HepG2 (cell line): ENCODE data around the gene TAF1B. TPM values are rescaled to one million over a fixed set of nuclear protein-coding genes. Genes with fewer than 3 reads are reported as not detected.
"Not testable (repeated sequence)": the region's sequence is repeated elsewhere in the genome, so short reads cannot be mapped to it uniquely, and the experiment has no call there.

ENCODE experiments used
- ATAC-seq: fragments of 200-7000 bp; cut with Tn5 transposase; 3 replicates; pipeline ENCODE4 v1.9.1; 2020; ENCODE audit warnings: mild to moderate bottlenecking, moderate library complexity
- BruUV-seq: library from RNA; stranded (reverse); fragments of 400-500 nt; replicated peaks from 2 replicates; lab custom pipeline; 2021; lab: Mats Ljungman, UMichigan
- CTCF ChIA-PET: fragments of 300-600 bp; formaldehyde crosslinking; extraction: SDS; loops from one replicate; lab custom pipeline; 2021; ENCODE audit warnings: low total read pairs, inconsistent platforms, low intra/inter-chr PET ratio; lab: Yijun Ruan, JAX
- POLR2A ChIA-PET: fragments of 350-600 bp; sonication (Branson Sonifier 250); formaldehyde crosslinking; loops from one replicate; lab custom pipeline; 2020; ENCODE audit warnings: antibody characterized with exemption, inconsistent platforms; lab: Yijun Ruan, JAX
- DNase-seq: peaks from one replicate; pipeline ENCODE4 v3.0.0-alpha.2; 2015; ENCODE audit warnings: low spot score
- FAIRE-seq: peaks from 3 replicates; lab custom pipeline; 2011; peaks lifted over from hg19 to GRCh38; lab: Jason Lieb, UNC
- H2AFZ ChIP-seq: one replicate; pipeline ENCODE4 v1.6.1; 2011; ENCODE audit warnings: low read length, inconsistent platforms
- H3K27ac ChIP-seq: fragments of 300-600 bp; 3 replicates; pipeline ENCODE4 v1.8.0; 2011; ENCODE audit warnings: mixed run types, mild to moderate bottlenecking, mixed read lengths, low read length, inconsistent platforms; ENCODE audit not compliant: insufficient read depth; ENCODE audit errors: extremely low read length
- H3K27me3 ChIP-seq, 2 experiments: fragments of 200-600 bp in 1 of 2; 2 replicates in 1 of 2; 3 replicates in 1 of 2; pipeline versions ENCODE4 v1.6.0 to v1.8.0; 2011; ENCODE audit warnings: low read length in 2 of 2, mild to moderate bottlenecking in 2 of 2, moderate library complexity in 2 of 2, inconsistent platforms in 1 of 2; ENCODE audit not compliant: insufficient read depth in 2 of 2, control insufficient read depth in 1 of 2
- H3K36me3 ChIP-seq, 2 experiments: fragments of 200-600 bp in 1 of 2; replicated peaks in 1 of 2; 2 replicates in 1 of 2; 3 replicates in 1 of 2; pipeline versions ENCODE4 v1.5.1 to v1.8.0; 2011; ENCODE audit warnings: low read length in 2 of 2, inconsistent platforms in 1 of 2; ENCODE audit not compliant: insufficient read depth in 2 of 2, control insufficient read depth in 1 of 2
- H3K4me1 ChIP-seq: 2 replicates; pipeline ENCODE4 v1.5.1; 2012; ENCODE audit warnings: low read length, inconsistent platforms; ENCODE audit not compliant: insufficient read depth
- H3K4me2 ChIP-seq: 2 replicates; pipeline ENCODE4 v1.6.0; 2011; ENCODE audit warnings: low read depth, low read length, inconsistent platforms
- H3K4me3 ChIP-seq, 3 experiments: fragments of 200-600 bp in 1 of 3; sonication (generic), shearing (Covaris generic) in 1 of 3; replicated peaks in 1 of 3; 2 replicates each; pipeline ENCODE4 v1.5.1; 2011 to 2016; ENCODE audit warnings: low read length in 3 of 3, inconsistent platforms in 2 of 3, low read depth in 2 of 3, mild to moderate bottlenecking in 2 of 3, control low read depth in 1 of 3, mixed read lengths in 1 of 3; ENCODE audit not compliant: insufficient read depth in 1 of 3
- H3K79me2 ChIP-seq: one replicate; pipeline ENCODE4 v1.6.1; 2011; ENCODE audit warnings: low read length, inconsistent platforms; ENCODE audit not compliant: insufficient read depth
- H3K9ac ChIP-seq: 2 replicates; pipeline ENCODE4 v1.6.0; 2011; ENCODE audit warnings: mild to moderate bottlenecking, low read depth, low read length, inconsistent platforms; ENCODE audit not compliant: insufficient read depth
- H3K9me3 ChIP-seq: 2 replicates; pipeline ENCODE4 v1.5.1; 2012; ENCODE audit warnings: mild to moderate bottlenecking, low read length
- H4K20me1 ChIP-seq: 2 replicates; pipeline ENCODE4 v1.6.0; 2011; ENCODE audit warnings: inconsistent platforms, mild to moderate bottlenecking, low read length, moderate library complexity; ENCODE audit not compliant: insufficient read depth
- ARHGAP35 ChIP-seq: sonication (generic); formaldehyde crosslinking; IDR thresholded peaks from 2 replicates; pipeline ENCODE4 v1.9.0; 2022; ENCODE audit warnings: mild to moderate bottlenecking, inconsistent platforms, moderate library complexity, missing genetic modification reagents, borderline replicate concordance
- ETV5 ChIP-seq: IDR thresholded peaks from 2 replicates; pipeline ENCODE4 v1.6.1; 2018; ENCODE audit warnings: missing biosample characterization, missing genetic modification reagents, inconsistent platforms, borderline replicate concordance
- KLF11 ChIP-seq: IDR thresholded peaks from 2 replicates; pipeline ENCODE4 v1.6.1; 2016; ENCODE audit warnings: missing compliant biosample characterization
- PHF8 ChIP-seq: sonication (generic); formaldehyde crosslinking; IDR thresholded peaks from 2 replicates; pipeline ENCODE4 v1.5.0; 2020; ENCODE audit warnings: missing genetic modification reagents
- RBM22 ChIP-seq: fragments of 200-400 bp; formaldehyde crosslinking; optimal IDR thresholded peaks from 2 replicates; pipeline ENCODE3; 2017; ENCODE audit warnings: mild to moderate bottlenecking, low read length, moderate library complexity
- TAF15 ChIP-seq: fragments of 200-400 bp; formaldehyde crosslinking; IDR thresholded peaks from one replicate; pipeline ENCODE4 v1.6.1; 2018; ENCODE audit warnings: mild to moderate bottlenecking, low read depth, low read length; ENCODE audit not compliant: poor library complexity, severe bottlenecking
- TMF1 ChIP-seq: sonication (generic); formaldehyde crosslinking; IDR thresholded peaks from 2 replicates; pipeline ENCODE4 v1.8.1; 2022; ENCODE audit warnings: low read depth, missing genetic modification reagents
- ZC3H4 ChIP-seq: sonication (generic); formaldehyde crosslinking; IDR thresholded peaks from 2 replicates; pipeline ENCODE4 v1.4.0; 2020; ENCODE audit warnings: missing genetic modification reagents, borderline replicate concordance
- ZNF292 ChIP-seq: sonication (generic); formaldehyde crosslinking; IDR thresholded peaks from 2 replicates; pipeline ENCODE4 v1.8.1; 2022; ENCODE audit warnings: mild to moderate bottlenecking, low read depth, missing genetic modification reagents, borderline replicate concordance
- ZNF558 ChIP-seq: sonication (generic); formaldehyde crosslinking; IDR thresholded peaks from 2 replicates; pipeline ENCODE4 v1.9.0; 2022; ENCODE audit warnings: mild to moderate bottlenecking, missing genetic modification reagents, borderline replicate concordance
- WGBS: methylation state at CpG from one replicate; pipeline ENCODE4 v1.1.6; 2017; ENCODE audit warnings: low lambda C conversion rate; 5-methylcytosine and 5-hydroxymethylcytosine counted together
- in situ Hi-C: cut with HindIII; loops from 2 replicates; pipeline ENCODE4 v1.10.0; 2017; ENCODE audit warnings: low pct_unique_long_range_greater_than_20kb; ENCODE audit not compliant: extremely low pct_ligation_motif_present
- intact Hi-C: fragments of 100-400 bp; cut with micrococcal nuclease; formaldehyde crosslinking; loops from one replicate; pipeline ENCODE4 v1.10.0; 2022; ENCODE audit not compliant: unreplicated experiment
- polyA plus RNA-seq, 8 experiments: library from polyadenylated mRNA; depleted of rRNA in 3 of 8; stranded (reverse) in 7 of 8; unstranded in 1 of 8; fragments of >200 nt; fragmentation: Illumina TruSeq in 4 of 8; extraction: Trizol in 4 of 8; gene quantifications; 2 replicates each; pipeline versions ENCODE4 v1.2.1 to v1.2.3, GENCODE V29; 2011 to 2016; ENCODE audit warnings: low read depth in 4 of 8, missing spikeins in 1 of 8, mixed read lengths in 1 of 8; ENCODE audit not compliant: insufficient read depth in 1 of 8
- total RNA-seq, 5 experiments: library from RNA; depleted of rRNA; stranded (reverse); fragments of >200 nt; fragmentation: Illumina TruSeq; extraction: Trizol; gene quantifications; 2 replicates each; pipeline ENCODE4 v1.2.3, GENCODE V29; 2016; ENCODE audit warnings: low read depth in 1 of 5
- TF ChIP-seq, protein P1 (sequence below): sonication (generic); formaldehyde crosslinking; conservative IDR thresholded peaks from 2 replicates; pipeline ENCODE4 v1.8.0; 2022; ENCODE audit warnings: mild to moderate bottlenecking, moderate library complexity, missing genetic modification reagents
- TF ChIP-seq, protein P2 (sequence below): IDR thresholded peaks from 2 replicates; pipeline ENCODE4 v1.6.1; 2012; ENCODE audit warnings: inconsistent platforms
- TF ChIP-seq, protein P3 (sequence below): sonication (generic); formaldehyde crosslinking; IDR thresholded peaks from 2 replicates; pipeline ENCODE4 v1.5.0; 2020; ENCODE audit warnings: missing genetic modification reagents, mild to moderate bottlenecking, borderline replicate concordance

Gene TAF1B
- total and polyA plus RNA-seq, 2 of the 13 experiments (the other 11 are each of a cell fraction or from before 2014, with no cell fraction given), result 13.3 to 27.7 TPM

DNA sequence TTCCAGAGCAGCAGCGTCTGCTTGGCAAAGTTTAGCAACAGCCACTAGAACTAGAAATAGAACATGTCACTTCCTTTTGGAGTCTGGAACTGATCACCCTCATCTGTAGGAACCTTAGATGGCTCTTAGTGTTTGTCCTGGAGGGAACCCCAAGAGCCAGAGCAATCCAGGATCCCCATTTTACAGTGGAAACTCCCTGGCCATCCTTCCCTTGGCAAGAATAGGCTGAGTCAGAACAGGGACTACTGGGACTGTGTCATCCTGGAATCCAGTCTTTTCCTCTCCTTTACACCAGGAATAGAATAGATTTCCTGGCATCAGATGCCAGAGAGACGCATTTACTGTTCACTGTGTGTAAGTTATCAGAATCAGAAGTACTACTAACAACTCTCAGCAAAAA is 75.0 kb downstream of the TAF1B start (continued):
- TF ChIP-seq ETV5 (CRISPR knock-in tag), result no peak
- no peak for TF ChIP-seq TAF15
- TF ChIP-seq ZC3H4 (CRISPR knock-in tag), result no peak
- TF ChIP-seq, protein P1, sequence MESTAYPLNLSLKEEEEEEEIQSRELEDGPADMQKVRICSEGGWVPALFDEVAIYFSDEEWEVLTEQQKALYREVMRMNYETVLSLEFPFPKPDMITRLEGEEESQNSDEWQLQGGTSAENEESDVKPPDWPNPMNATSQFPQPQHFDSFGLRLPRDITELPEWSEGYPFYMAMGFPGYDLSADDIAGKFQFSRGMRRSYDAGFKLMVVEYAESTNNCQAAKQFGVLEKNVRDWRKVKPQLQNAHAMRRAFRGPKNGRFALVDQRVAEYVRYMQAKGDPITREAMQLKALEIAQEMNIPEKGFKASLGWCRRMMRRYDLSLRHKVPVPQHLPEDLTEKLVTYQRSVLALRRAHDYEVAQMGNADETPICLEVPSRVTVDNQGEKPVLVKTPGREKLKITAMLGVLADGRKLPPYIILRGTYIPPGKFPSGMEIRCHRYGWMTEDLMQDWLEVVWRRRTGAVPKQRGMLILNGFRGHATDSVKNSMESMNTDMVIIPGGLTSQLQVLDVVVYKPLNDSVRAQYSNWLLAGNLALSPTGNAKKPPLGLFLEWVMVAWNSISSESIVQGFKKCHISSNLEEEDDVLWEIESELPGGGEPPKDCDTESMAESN (CRISPR knock-in tag), result no peak
- no peak for TF ChIP-seq ARHGAP35 (CRISPR knock-in tag)
- TF ChIP-seq RBM22, result no peak
- TF ChIP-seq, protein P2, sequence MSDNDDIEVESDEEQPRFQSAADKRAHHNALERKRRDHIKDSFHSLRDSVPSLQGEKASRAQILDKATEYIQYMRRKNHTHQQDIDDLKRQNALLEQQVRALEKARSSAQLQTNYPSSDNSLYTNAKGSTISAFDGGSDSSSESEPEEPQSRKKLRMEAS, result no peak
- TF ChIP-seq ZNF292 (CRISPR knock-in tag), result no peak
- TF ChIP-seq, all 625 proteins: peak for 0

DNA sequence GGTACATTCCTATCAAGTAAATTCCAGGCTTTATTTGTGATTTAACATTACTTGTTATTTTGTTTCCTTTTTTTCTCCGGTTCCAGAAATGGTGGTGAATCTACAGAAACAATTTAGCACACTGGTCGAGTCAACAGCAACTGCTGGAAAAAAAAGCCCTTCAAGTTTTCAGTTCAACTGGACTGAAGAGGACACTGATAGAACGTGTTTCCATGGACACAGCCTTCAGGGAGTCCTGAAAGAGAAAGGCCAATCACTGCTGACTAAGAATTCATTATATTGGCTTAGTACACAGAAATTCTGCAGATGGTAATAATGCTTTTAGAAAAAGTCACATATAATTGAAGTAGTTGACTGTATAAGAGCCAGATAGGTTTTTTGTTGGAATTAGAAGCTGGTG is 76.2 kb downstream of the TAF1B start:
- WGBS, result 70% methylated on average over 3 of the region's 3 CpGs
- no peaks in the 10 kb centered on the region for H3K27me3 ChIP-seq
- TF ChIP-seq, protein P3, sequence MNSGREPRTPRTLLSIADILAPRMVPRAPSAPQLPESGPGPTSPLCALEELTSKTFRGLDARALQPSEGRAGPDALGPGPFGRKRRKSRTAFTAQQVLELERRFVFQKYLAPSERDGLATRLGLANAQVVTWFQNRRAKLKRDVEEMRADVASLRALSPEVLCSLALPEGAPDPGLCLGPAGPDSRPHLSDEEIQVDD (CRISPR knock-in tag), result no peak
- no peak for TF ChIP-seq PHF8
- no peak for TF ChIP-seq ZNF558
- no peak for TF ChIP-seq TMF1 (CRISPR knock-in tag)
- no peak for TF ChIP-seq KLF11 (CRISPR knock-in tag)
- ATAC-seq (no peak), FAIRE-seq (no peak), DNase-seq (no peak)
- H3K79me2 ChIP-seq, result no peaks in the 10 kb centered on the region
- H3K9me3 ChIP-seq, result no peaks in the 10 kb centered on the region
- no peak overlapping the region for H2AFZ ChIP-seq
- ChIA-PET POLR2A (no interaction called here), CTCF (no interaction called here)
- intact Hi-C loops (no loop called here), in situ Hi-C loops (no loop called here)
- no peak overlapping the region for H3K27ac ChIP-seq
- no peak overlapping the region for H3K4me3 ChIP-seq
- no peak overlapping the region for H3K4me2 ChIP-seq
- no TSS peak for BruUV-seq
- no peak overlapping the region for H3K9ac ChIP-seq
- H3K4me1 ChIP-seq, result no peaks in the 10 kb centered on the region
- peaks cover 4 to 17% of the 10 kb centered on the region in 2 experiments for H3K36me3 ChIP-seq
- H4K20me1 ChIP-seq, result no peaks in the 10 kb centered on the region

DNA sequence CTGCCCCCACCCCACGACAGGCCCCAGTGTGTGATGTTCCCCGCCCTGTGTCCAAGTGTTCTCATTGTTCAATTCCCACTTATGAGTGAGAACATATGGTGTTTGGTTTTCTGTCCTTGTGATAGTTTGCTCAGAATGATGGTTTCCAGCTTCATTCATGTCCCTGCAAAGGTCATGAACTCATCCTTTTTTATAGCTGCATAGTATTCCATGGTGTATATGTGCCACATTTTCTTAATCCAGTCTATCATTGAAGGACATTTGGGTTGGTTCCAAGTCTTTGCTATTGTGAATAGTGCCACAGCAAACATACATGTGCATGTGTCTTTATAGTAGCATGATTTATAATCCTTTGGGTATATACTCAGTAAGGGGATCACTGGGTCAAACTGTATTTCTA is 83.7 kb downstream of the TAF1B start:
- FAIRE-seq, H2AFZ ChIP-seq, in situ Hi-C loops, H3K79me2 ChIP-seq, ATAC-seq, H3K4me3 ChIP-seq, H3K9me3 ChIP-seq, CTCF ChIA-PET, H3K27me3 ChIP-seq, H3K4me1 ChIP-seq, POLR2A ChIA-PET, BruUV-seq, H3K4me2 ChIP-seq, H4K20me1 ChIP-seq, H3K36me3 ChIP-seq, DNase-seq, intact Hi-C loops, H3K9ac ChIP-seq, H3K27ac ChIP-seq: not testable (repeated sequence)
- WGBS, result 100% methylated on average over 2 of the region's 2 CpGs
